HepG2 (cell line): Measurements from ENCODE around the gene IL17RA. TPM values are rescaled to one million over a fixed set of nuclear protein-coding genes. Genes with fewer than 3 reads are reported as not detected.

Source experiments
- ATAC-seq: fragments of 200-7000 bp; cut with Tn5 transposase; 3 replicates; pipeline ENCODE4 v1.9.1; 2020; ENCODE audit warnings: mild to moderate bottlenecking, moderate library complexity
- BruUV-seq: library from RNA; stranded (reverse); fragments of 400-500 nt; replicated peaks from 2 replicates; lab custom pipeline; 2021; lab: Mats Ljungman, UMichigan
- CTCF ChIA-PET: fragments of 300-600 bp; formaldehyde crosslinking; extraction: SDS; loops from one replicate; lab custom pipeline; 2021; ENCODE audit warnings: low total read pairs, inconsistent platforms, low intra/inter-chr PET ratio; lab: Yijun Ruan, JAX
- POLR2A ChIA-PET: fragments of 350-600 bp; sonication (Branson Sonifier 250); formaldehyde crosslinking; loops from one replicate; lab custom pipeline; 2020; ENCODE audit warnings: antibody characterized with exemption, inconsistent platforms; lab: Yijun Ruan, JAX
- DNase-seq: peaks from one replicate; pipeline ENCODE4 v3.0.0-alpha.2; 2015; ENCODE audit warnings: low spot score
- FAIRE-seq: peaks from 3 replicates; lab custom pipeline; 2011; peaks lifted over from hg19 to GRCh38; lab: Jason Lieb, UNC
- H2AFZ ChIP-seq: one replicate; pipeline ENCODE4 v1.6.1; 2011; ENCODE audit warnings: low read length, inconsistent platforms
- H3K27ac ChIP-seq: fragments of 300-600 bp; 3 replicates; pipeline ENCODE4 v1.8.0; 2011; ENCODE audit warnings: mixed run types, mild to moderate bottlenecking, mixed read lengths, low read length, inconsistent platforms; ENCODE audit not compliant: insufficient read depth; ENCODE audit errors: extremely low read length
- H3K27me3 ChIP-seq, 2 experiments: fragments of 200-600 bp in 1 of 2; 2 replicates in 1 of 2; 3 replicates in 1 of 2; pipeline versions ENCODE4 v1.6.0 to v1.8.0; 2011; ENCODE audit warnings: low read length in 2 of 2, mild to moderate bottlenecking in 2 of 2, moderate library complexity in 2 of 2, inconsistent platforms in 1 of 2; ENCODE audit not compliant: insufficient read depth in 2 of 2, control insufficient read depth in 1 of 2
- H3K36me3 ChIP-seq, 2 experiments: fragments of 200-600 bp in 1 of 2; replicated peaks in 1 of 2; 2 replicates in 1 of 2; 3 replicates in 1 of 2; pipeline versions ENCODE4 v1.5.1 to v1.8.0; 2011; ENCODE audit warnings: low read length in 2 of 2, inconsistent platforms in 1 of 2; ENCODE audit not compliant: insufficient read depth in 2 of 2, control insufficient read depth in 1 of 2
- H3K4me1 ChIP-seq: 2 replicates; pipeline ENCODE4 v1.5.1; 2012; ENCODE audit warnings: low read length, inconsistent platforms; ENCODE audit not compliant: insufficient read depth
- H3K4me2 ChIP-seq: 2 replicates; pipeline ENCODE4 v1.6.0; 2011; ENCODE audit warnings: low read depth, low read length, inconsistent platforms
- H3K4me3 ChIP-seq, 3 experiments: fragments of 200-600 bp in 1 of 3; sonication (generic), shearing (Covaris generic) in 1 of 3; replicated peaks in 1 of 3; 2 replicates each; pipeline ENCODE4 v1.5.1; 2011 to 2016; ENCODE audit warnings: low read length in 3 of 3, inconsistent platforms in 2 of 3, low read depth in 2 of 3, mild to moderate bottlenecking in 2 of 3, control low read depth in 1 of 3, mixed read lengths in 1 of 3; ENCODE audit not compliant: insufficient read depth in 1 of 3
- H3K79me2 ChIP-seq: one replicate; pipeline ENCODE4 v1.6.1; 2011; ENCODE audit warnings: low read length, inconsistent platforms; ENCODE audit not compliant: insufficient read depth
- H3K9ac ChIP-seq: 2 replicates; pipeline ENCODE4 v1.6.0; 2011; ENCODE audit warnings: mild to moderate bottlenecking, low read depth, low read length, inconsistent platforms; ENCODE audit not compliant: insufficient read depth
- H3K9me3 ChIP-seq: 2 replicates; pipeline ENCODE4 v1.5.1; 2012; ENCODE audit warnings: mild to moderate bottlenecking, low read length
- H4K20me1 ChIP-seq: 2 replicates; pipeline ENCODE4 v1.6.0; 2011; ENCODE audit warnings: inconsistent platforms, mild to moderate bottlenecking, low read length, moderate library complexity; ENCODE audit not compliant: insufficient read depth
- HDAC6 ChIP-seq: fragments of 200-600 bp; sonication (generic); IDR thresholded peaks from 2 replicates; pipeline ENCODE4 v1.7.0; 2017; ENCODE audit warnings: mild to moderate bottlenecking, antibody characterized with exemption, low read length, low read depth
- JARID2 ChIP-seq: sonication (generic); formaldehyde crosslinking; IDR thresholded peaks from 2 replicates; pipeline ENCODE4 v1.8.1; 2023; ENCODE audit warnings: missing genetic modification reagents, inconsistent platforms; ENCODE audit not compliant: insufficient replicate concordance
- KDM3A ChIP-seq: IDR thresholded peaks from 2 replicates; pipeline ENCODE4 v1.6.1; 2018; ENCODE audit warnings: low read depth, missing compliant biosample characterization
- MTA1 ChIP-seq: sonication (generic); formaldehyde crosslinking; IDR thresholded peaks from 2 replicates; pipeline ENCODE4 v1.4.0; 2020; ENCODE audit warnings: missing genetic modification reagents, mild to moderate bottlenecking, borderline replicate concordance
- SMARCC2 ChIP-seq: fragments of 450-650 bp; IDR thresholded peaks from 2 replicates; pipeline ENCODE4 v1.6.1; 2017; ENCODE audit warnings: antibody characterized with exemption, mild to moderate bottlenecking
- SRF ChIP-seq: IDR thresholded peaks from 2 replicates; pipeline ENCODE4 v1.6.1; 2011; ENCODE audit warnings: mild to moderate bottlenecking, low read depth, low read length, moderate library complexity
- ZC3H4 ChIP-seq: sonication (generic); formaldehyde crosslinking; IDR thresholded peaks from 2 replicates; pipeline ENCODE4 v1.4.0; 2020; ENCODE audit warnings: missing genetic modification reagents, borderline replicate concordance
- ZEB1 ChIP-seq: IDR thresholded peaks from 2 replicates; pipeline ENCODE4 v1.6.1; 2012; ENCODE audit warnings: mild to moderate bottlenecking, low read depth, inconsistent platforms; ENCODE audit not compliant: insufficient replicate concordance
- ZNF256 ChIP-seq: sonication (generic); formaldehyde crosslinking; conservative IDR thresholded peaks from 2 replicates; pipeline ENCODE4 v1.4.0; 2020; ENCODE audit warnings: missing genetic modification reagents
- ZNF329 ChIP-seq: sonication (generic); formaldehyde crosslinking; IDR thresholded peaks from 2 replicates; pipeline ENCODE4 v1.9.0; 2021; ENCODE audit warnings: low read depth, mild to moderate bottlenecking, missing genetic modification reagents
- ZNF335 ChIP-seq: sonication (generic); formaldehyde crosslinking; IDR thresholded peaks from 2 replicates; pipeline ENCODE4 v1.4.0; 2020; ENCODE audit warnings: missing genetic modification reagents
- ZNF746 ChIP-seq: sonication (generic); formaldehyde crosslinking; IDR thresholded peaks from 2 replicates; pipeline ENCODE4 v1.8.0; 2022; ENCODE audit warnings: mild to moderate bottlenecking, missing genetic modification reagents
- ZNF761 ChIP-seq: sonication (generic); formaldehyde crosslinking; conservative IDR thresholded peaks from 2 replicates; pipeline ENCODE4 v1.4.0; 2020; ENCODE audit warnings: mild to moderate bottlenecking, missing genetic modification reagents
- ZNF766 ChIP-seq: sonication (generic); formaldehyde crosslinking; IDR thresholded peaks from 2 replicates; pipeline ENCODE4 v1.5.0; 2020; ENCODE audit warnings: missing genetic modification reagents, borderline replicate concordance
- ZNF780A ChIP-seq: sonication (generic); formaldehyde crosslinking; IDR thresholded peaks from 2 replicates; pipeline ENCODE4 v1.8.0; 2022; ENCODE audit warnings: mild to moderate bottlenecking, missing genetic modification reagents, moderate library complexity
- WGBS: methylation state at CpG from one replicate; pipeline ENCODE4 v1.1.6; 2017; ENCODE audit warnings: low lambda C conversion rate; 5-methylcytosine and 5-hydroxymethylcytosine counted together
- in situ Hi-C: cut with HindIII; loops from 2 replicates; pipeline ENCODE4 v1.10.0; 2017; ENCODE audit warnings: low pct_unique_long_range_greater_than_20kb; ENCODE audit not compliant: extremely low pct_ligation_motif_present
- intact Hi-C: fragments of 100-400 bp; cut with micrococcal nuclease; formaldehyde crosslinking; loops from one replicate; pipeline ENCODE4 v1.10.0; 2022; ENCODE audit not compliant: unreplicated experiment
- polyA plus RNA-seq, 8 experiments: library from polyadenylated mRNA; depleted of rRNA in 3 of 8; stranded (reverse) in 7 of 8; unstranded in 1 of 8; fragments of >200 nt; fragmentation: Illumina TruSeq in 4 of 8; extraction: Trizol in 4 of 8; gene quantifications; 2 replicates each; pipeline versions ENCODE4 v1.2.1 to v1.2.3, GENCODE V29; 2011 to 2016; ENCODE audit warnings: low read depth in 4 of 8, missing spikeins in 1 of 8, mixed read lengths in 1 of 8; ENCODE audit not compliant: insufficient read depth in 1 of 8
- total RNA-seq, 5 experiments: library from RNA; depleted of rRNA; stranded (reverse); fragments of >200 nt; fragmentation: Illumina TruSeq; extraction: Trizol; gene quantifications; 2 replicates each; pipeline ENCODE4 v1.2.3, GENCODE V29; 2016; ENCODE audit warnings: low read depth in 1 of 5
- TF ChIP-seq, protein P1 (sequence below): sonication (generic); formaldehyde crosslinking; IDR thresholded peaks from 2 replicates; pipeline ENCODE4 v1.5.0; 2020; ENCODE audit warnings: missing genetic modification reagents

IL17RA gene
- total and polyA plus RNA-seq, 2 of the 13 experiments (the other 11 are each of a cell fraction or from before 2014, with no cell fraction given), result 2.5 to 8.2 TPM

DNA sequence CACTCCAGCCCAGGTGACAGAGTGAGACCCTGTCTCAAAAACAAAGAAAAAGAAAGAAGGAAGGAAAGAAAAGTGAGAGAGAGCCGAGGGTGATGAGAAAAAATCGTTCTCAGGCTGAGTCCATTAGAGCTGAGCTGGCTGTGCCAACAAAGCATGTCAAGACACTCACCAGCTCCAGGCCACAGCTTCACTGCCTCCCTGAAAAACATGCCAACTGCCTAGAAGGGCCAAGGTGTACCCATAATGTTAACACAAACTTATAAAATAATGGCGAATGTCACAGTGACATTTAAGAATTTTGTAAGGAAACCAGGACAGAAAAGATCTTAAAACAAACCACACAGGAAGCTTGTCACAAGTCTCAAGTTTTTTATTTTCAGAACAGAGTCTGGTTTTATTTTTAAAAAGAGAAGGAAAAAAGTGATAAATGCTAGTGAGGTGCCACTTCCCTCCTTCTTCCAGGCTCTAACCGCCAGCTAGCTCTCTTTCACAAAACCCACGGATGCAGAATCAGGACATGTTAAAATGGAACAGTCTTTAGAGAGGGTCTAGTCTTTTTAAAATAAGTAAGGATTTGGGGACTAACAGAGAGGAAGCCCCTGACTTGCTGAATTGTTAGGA lies 31.3 kb downstream of the IL17RA start:
- H3K79me2 ChIP-seq, result no peaks in the 10 kb centered on the region
- no peak overlapping the region for H3K27ac ChIP-seq
- DNase-seq (no peak), ATAC-seq (no peak), FAIRE-seq (no peak)
- no peak overlapping the region for H3K9ac ChIP-seq
- H3K4me2 ChIP-seq, result no peak overlapping the region
- no TSS peak for BruUV-seq
- intact Hi-C loops (no loop called here), in situ Hi-C loops (no loop called here)
- H4K20me1 ChIP-seq, result no peaks in the 10 kb centered on the region
- H3K9me3 ChIP-seq, result no peaks in the 10 kb centered on the region
- no peak overlapping the region for H2AFZ ChIP-seq
- ChIA-PET CTCF (no interaction called here), POLR2A (no interaction called here)
- TF ChIP-seq ZEB1 (no peak), ZNF780A (CRISPR knock-in tag) (no peak), ZNF329 (CRISPR knock-in tag) (no peak), ZC3H4 (CRISPR knock-in tag) (no peak), JARID2 (CRISPR knock-in tag) (no peak), ZNF335 (no peak), KDM3A (CRISPR knock-in tag) (no peak), HDAC6 (no peak), ZNF761 (CRISPR knock-in tag) (no peak), MTA1 (CRISPR knock-in tag) (no peak), ZNF746 (no peak), SRF (no peak), ZNF766 (no peak), ZNF256 (CRISPR knock-in tag) (no peak), SMARCC2 (no peak)
- TF ChIP-seq, protein P1, sequence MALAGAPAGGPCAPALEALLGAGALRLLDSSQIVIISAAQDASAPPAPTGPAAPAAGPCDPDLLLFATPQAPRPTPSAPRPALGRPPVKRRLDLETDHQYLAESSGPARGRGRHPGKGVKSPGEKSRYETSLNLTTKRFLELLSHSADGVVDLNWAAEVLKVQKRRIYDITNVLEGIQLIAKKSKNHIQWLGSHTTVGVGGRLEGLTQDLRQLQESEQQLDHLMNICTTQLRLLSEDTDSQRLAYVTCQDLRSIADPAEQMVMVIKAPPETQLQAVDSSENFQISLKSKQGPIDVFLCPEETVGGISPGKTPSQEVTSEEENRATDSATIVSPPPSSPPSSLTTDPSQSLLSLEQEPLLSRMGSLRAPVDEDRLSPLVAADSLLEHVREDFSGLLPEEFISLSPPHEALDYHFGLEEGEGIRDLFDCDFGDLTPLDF, result no peak
- no peaks in the 10 kb centered on the region for H3K36me3 ChIP-seq
- H3K27me3 ChIP-seq, result peaks cover 3 to 29% of the 10 kb centered on the region in 2 experiments; a peak in 4 of 5 replicates
- WGBS, result 5% methylated on average over 5 of the region's 5 CpGs
- no peaks in the 10 kb centered on the region for H3K4me1 ChIP-seq
- H3K4me3 ChIP-seq, result no peak overlapping the region
